Jurkat, Clone E6-1 (cell line): Measurements from ENCODE around the gene TSPAN31.
"Not testable (repeated sequence)": the region's sequence is repeated elsewhere in the genome, so short reads cannot be mapped to it uniquely, and the experiment has no call there.

Source experiments
- DNase-seq: peaks from one replicate; pipeline ENCODE4 v3.0.0-alpha.2; 2011; ENCODE audit warnings: low read depth, low spot score
- H3K4me3 ChIP-seq: 2 replicates; pipeline ENCODE4 v1.5.1; 2011; ENCODE audit warnings: mild to moderate bottlenecking, low read length, control low read depth, moderate library complexity

TSPAN31 gene

DNA sequence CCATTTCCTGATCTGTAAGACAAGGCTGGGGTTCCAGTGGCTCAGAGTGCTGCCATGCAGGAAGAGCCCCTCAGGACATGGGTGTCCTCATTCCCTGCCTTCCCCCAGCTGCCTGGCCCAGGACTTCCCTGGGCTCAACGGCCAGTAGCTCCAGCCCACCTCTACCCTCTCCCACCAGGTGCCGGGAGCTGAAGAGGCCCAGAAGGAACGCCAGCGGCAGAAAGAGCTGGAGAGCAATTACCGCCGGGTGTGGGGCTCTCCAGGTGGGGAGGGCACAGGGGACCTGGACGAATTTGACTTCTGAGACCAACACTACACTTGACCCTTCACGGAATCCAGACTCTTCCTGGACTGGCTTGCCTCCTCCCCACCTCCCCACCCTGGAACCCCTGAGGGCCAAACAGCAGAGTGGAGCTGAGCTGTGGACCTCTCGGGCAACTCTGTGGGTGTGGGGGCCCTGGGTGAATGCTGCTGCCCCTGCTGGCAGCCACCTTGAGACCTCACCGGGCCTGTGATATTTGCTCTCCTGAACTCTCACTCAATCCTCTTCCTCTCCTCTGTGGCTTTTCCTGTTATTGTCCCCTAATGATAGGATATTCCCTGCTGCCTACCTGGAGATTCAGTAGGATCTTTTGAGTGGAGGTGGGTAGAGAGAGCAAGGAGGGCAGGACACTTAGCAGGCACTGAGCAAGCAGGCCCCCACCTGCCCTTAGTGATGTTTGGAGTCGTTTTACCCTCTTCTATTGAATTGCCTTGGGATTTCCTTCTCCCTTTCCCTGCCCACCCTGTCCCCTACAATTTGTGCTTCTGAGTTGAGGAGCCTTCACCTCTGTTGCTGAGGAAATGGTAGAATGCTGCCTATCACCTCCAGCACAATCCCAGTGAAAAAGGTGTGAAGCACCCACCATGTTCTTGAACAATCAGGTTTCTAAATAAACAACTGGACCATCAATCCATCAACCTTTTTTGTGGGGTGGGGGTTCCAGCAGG is 23.9 kb upstream of the TSPAN31 start:
- H3K4me3 ChIP-seq: no peak overlapping the region
- no peak for DNase-seq

GRCh38 chr12:57721846-57722608 is 22.8 kb upstream of the TSPAN31 start:
- not testable (repeated sequence) for H3K4me3 ChIP-seq, DNase-seq

DNA sequence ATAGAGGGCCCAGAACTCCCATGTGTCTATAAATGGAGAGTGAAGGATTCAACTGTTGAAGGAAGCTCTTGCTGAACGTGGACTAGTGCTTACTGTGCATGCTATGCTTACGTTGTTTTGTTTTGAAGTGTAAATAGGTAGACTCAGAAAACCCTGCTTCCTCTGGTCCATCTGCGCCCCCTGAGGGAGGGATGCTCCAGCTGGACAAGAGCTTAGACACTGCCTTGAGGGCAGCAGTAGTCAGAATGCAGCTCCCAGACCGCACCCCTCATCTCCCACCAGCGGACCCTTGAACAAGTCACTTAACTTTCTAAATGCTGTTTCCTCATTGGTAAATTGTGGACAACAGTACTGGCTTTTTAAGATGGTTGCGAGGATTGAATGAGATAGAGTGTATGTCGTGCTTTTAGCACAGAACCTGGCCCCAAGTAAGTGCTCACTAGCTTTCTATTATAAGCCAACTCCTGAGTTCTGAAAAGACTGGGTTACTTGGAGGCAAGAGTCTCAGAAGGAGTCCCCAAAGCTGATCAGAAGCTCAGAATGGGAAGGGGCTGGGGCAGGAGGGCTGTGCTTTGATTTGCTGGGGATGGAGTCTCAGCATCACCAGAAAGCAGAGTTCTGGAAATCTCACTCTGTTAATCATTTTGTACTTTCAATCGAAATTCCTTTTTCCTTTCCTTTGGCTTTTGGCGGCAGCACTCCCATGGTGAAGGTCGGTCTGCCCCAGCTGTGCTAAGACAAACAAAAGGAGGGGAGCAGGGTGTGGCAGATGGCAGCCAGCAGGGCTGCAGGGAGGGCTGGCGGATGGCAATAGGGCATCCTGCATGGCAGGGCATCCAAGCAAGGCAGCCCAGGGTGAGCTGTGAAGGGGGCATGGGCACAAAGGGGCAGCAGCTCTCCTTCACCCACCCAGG is 21.9 kb upstream of the TSPAN31 start:
- no peak for DNase-seq

DNA sequence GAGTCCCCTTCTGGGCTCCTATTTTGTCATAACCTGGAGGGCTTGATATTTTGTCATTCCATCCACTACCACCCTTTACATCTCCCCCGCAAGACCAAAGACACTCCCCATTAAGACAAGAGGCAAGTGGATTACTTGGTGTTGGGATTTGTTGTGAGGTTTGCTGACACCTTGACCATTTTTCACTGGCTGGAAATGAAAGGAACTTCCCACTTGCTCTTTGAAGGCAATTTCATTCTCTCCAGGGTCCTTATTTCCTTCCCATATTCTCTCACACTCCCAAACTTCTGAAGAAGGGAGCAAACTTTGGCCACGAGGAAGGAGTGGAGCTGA is 21.2 kb upstream of the TSPAN31 start:
- no peak for DNase-seq
- H3K4me3 ChIP-seq: no peak overlapping the region

More for the DNA sequence above, 21.9 kb upstream of the TSPAN31 start:
- no peak overlapping the region for H3K4me3 ChIP-seq

DNA sequence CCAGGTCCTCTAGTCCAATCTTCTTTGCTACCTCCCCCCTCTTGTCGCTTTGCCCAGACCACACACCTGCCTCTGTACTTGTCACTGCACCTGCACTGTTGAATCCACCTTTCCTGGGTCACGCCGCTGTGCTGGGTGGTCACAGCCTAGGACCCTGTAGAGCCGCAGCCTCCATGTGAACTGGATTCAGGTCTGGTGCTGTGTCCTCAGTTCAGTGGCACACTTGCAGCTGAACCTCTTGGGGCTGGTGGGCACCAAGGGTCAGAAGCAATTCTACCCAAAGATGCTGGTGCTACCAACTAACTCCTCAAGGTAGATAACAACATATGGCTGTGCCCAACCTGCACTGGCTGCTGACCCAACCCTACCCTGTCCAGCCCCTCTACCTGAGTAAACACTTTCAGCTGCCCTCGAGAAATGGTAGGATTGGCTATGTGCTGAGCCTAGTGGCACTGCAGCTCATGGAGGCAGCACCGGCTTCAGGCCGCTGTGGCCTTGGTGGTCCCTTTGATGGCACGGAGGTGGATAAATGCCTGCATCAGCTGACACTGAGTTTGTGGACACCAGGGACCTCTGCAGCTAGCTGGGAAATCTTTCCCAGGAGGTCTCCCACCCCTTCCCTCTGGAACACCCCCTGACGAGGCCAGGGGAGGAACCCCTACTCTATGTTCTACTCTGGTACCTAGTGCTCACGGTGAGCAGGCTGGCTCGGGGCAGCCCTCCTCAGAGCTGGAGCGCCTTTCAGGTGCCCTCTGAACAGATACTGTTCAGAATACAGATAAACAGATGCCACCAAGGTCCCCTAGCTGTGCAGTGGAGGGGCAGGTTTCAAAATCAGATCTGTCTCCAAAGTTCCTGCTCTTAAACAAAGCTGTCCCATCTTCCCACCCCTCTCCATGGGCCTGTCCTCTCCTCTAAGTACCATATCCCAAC is 20.6 kb upstream of the TSPAN31 start:
- no peak overlapping the region for H3K4me3 ChIP-seq
- no peak for DNase-seq

- no peak overlapping the region for H3K4me3 ChIP-seq
- DNase-seq: no peak
These were observed 19.7 kb upstream of the TSPAN31 start for GRCh38 chr12:57724936-57725740.

DNA sequence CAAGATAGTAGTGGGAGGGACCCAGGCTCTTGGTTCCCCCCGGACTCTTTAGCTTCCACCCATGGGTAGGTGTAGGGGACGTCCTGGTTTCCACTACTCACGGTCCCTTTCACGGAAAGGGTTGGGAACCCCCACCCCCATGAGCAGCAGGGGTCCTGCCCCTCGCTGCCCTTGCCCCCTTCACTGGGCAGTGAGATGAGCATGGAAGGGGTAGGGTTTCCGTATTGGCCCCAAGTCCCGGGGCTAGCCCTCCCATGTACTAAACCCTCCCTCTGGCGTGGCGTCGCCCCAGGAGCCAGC is 19.0 kb upstream of the TSPAN31 start:
- H3K4me3 ChIP-seq: no peak overlapping the region
- no peak for DNase-seq

DNA sequence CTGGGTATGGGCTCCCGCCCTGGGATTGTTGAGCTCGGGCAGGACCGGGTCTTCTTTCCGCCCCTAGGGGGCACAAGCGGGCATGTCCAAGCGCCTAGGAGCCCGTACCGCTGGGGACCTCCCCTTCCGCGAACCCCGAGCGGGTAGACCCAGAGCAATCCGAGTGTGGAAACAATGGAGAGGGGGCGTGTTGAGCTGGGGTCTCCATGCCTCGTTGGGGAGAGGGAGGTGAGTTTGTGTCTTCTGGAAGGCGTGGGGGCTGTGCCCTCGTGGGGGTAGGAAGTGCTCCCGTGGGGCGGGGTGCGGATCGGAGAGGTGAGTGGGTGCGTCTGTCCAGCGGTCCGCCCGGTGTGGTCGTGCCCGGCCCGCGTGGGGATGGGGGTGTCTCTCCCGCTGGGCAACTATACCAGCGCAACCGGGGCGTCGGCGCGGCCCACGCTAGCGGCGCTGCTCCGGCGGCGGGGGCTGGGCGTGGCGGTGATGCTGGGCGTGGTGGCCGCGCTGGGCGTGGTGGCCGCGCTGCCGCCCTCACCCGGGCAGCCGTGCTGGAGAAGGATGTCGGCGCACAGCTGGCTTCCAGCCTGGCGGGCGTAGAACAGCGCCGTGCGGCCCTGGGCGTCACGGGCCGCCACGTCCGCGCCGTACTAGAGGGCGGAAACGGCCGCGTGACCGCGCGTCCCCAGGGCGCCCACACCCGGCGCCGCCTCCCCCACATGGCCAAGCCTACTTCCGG is 18.5 kb upstream of the TSPAN31 start:
- no peak for DNase-seq
- H3K4me3 ChIP-seq: no peak overlapping the region

GRCh38 chr12:57726884-57727757 is 17.7 kb upstream of the TSPAN31 start:
- no peak for DNase-seq
- H3K4me3 ChIP-seq: no peak overlapping the region

DNA sequence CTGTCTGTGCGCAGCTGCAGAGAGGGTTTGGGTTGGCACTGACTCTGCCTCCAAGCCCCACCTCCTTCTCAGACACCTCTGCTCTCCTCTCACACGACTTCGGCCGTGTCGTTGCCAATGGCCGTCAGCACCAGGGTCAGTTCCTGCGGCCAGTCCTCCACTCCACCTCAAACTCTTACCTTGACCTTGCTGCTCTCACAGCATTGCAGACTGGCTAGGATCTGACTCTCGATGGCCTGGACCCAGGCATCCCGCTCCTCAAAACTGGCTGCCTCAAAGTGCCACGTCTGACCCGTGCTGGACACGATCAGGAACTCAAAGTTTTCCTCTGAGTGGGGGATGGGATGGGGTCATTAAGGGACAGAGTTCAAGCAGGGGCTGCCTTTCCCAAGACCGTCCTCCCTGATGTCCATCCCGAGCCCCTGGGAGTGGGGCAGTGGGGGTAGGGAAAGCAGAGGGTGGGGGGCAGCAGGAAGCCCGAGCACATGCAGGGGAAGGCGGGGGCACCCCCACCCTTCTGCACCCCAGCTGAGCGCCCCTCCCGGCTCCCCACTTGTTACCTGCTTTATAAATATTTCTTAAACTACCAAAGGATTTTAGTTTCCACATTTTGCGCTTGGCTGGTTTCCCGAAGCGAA is 17.0 kb upstream of the TSPAN31 start:
- no peak for DNase-seq
- H3K4me3 ChIP-seq: no peak overlapping the region

- DNase-seq: no peak
- H3K4me3 ChIP-seq: no peak overlapping the region
These were observed 15.5 kb upstream of the TSPAN31 start for GRCh38 chr12:57729321-57729844.

DNA sequence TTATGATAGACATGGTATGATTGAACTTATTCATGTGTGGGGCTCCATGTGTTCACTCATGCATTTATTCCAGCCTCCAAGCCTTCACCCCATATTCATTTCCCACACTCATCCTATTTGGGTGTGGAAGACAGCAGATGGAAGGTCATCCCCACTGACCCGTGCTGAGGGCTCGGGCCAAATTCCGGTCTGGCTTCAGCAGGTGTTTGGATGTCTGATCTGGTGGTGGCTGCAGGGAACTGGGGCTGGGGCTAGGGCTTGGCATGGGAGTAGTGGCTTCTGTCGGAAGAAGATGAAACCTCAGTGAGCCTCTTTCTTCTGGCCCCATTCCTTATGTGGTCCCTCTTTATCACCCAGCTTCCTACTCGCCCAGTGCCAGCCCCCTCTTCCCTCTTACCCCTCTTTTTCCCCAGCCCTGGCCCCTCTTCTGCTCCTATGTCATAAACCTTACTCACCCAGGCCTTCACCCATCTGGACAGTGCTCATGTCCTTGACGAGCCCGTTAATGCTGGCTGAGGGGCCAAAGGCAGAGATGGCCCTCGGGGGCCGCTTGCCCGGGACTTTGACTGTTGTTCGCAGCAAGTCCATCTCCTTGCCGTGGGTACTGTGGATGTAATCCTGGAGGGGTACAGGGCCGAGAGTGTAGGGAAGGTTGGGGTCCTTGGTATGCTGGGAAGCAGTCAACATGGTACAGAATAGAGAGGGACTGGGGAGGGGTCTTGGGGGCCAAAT is 14.3 kb upstream of the TSPAN31 start:
- DNase-seq: no peak
- no peak overlapping the region for H3K4me3 ChIP-seq

GRCh38 chr12:57731411-57732080 is 13.3 kb upstream of the TSPAN31 start:
- H3K4me3 ChIP-seq: no peak overlapping the region
- no peak for DNase-seq

- no peak for DNase-seq
- H3K4me3 ChIP-seq: no peak overlapping the region
These were observed 12.6 kb upstream of the TSPAN31 start for GRCh38 chr12:57732270-57732669.
